GM21576 (cell line): ENCODE data around the gene BNC1.
"Not testable (repeated sequence)": the region's sequence is repeated elsewhere in the genome, so short reads cannot be mapped to it uniquely, and the experiment has no call there.

ENCODE experiments used
- ATAC-seq: cut with Tn5 transposase; IDR thresholded peaks from one replicate; pipeline ENCODE4 v1.9.1; 2021; ENCODE audit warnings: mild to moderate bottlenecking, moderate library complexity; ENCODE audit not compliant: unreplicated experiment

BNC1 gene

GRCh38 chr15:83295417-83295816 lies 11.0 kb upstream of the BNC1 start:
- no peak for ATAC-seq

GRCh38 chr15:83293201-83293600 lies 8.7 kb upstream of the BNC1 start:
- ATAC-seq = no peak

- no peak for ATAC-seq
Observed at GRCh38 chr15:83292317-83292716, 7.9 kb upstream of the BNC1 start.

- ATAC-seq = no peak
Observed at GRCh38 chr15:83290236-83290635, 5.8 kb upstream of the BNC1 start.

GRCh38 chr15:83289160-83289559 lies 4.7 kb upstream of the BNC1 start:
- ATAC-seq = no peak

GRCh38 chr15:83288381-83288801 lies 3.9 kb upstream of the BNC1 start:
- no peak for ATAC-seq

- no peak for ATAC-seq
Observed at GRCh38 chr15:83287541-83288027, 3.1 kb upstream of the BNC1 start.

GRCh38 chr15:83285979-83286553 lies 1.6 kb upstream of the BNC1 start:
- ATAC-seq = no peak

- ATAC-seq = no peak
Observed at GRCh38 chr15:83285284-83285978, 967 bp upstream of the BNC1 start.

GRCh38 chr15:83283813-83284558 lies 478 bp downstream of the BNC1 start:
- no peak for ATAC-seq

- ATAC-seq = no peak
Observed at GRCh38 chr15:83283138-83283812, 1.2 kb downstream of the BNC1 start.

- no peak for ATAC-seq
Observed at GRCh38 chr15:83282776-83283137, 1.7 kb downstream of the BNC1 start.

- ATAC-seq = no peak
Observed at GRCh38 chr15:83282141-83282540, 2.3 kb downstream of the BNC1 start.

GRCh38 chr15:83278191-83278590 lies 6.3 kb downstream of the BNC1 start:
- ATAC-seq = no peak

- no peak for ATAC-seq
Observed at GRCh38 chr15:83276661-83277060, 7.8 kb downstream of the BNC1 start.

- ATAC-seq = no peak
Observed at GRCh38 chr15:83275412-83275811, 9.1 kb downstream of the BNC1 start.

- no peak for ATAC-seq
Observed at GRCh38 chr15:83270176-83270575, 14.3 kb downstream of the BNC1 start.

GRCh38 chr15:83268147-83268546 lies 16.3 kb downstream of the BNC1 start:
- no peak for ATAC-seq

- no peak for ATAC-seq
Observed at GRCh38 chr15:83262594-83263315, 21.7 kb downstream of the BNC1 start.

GRCh38 chr15:83262181-83262580 lies 22.3 kb downstream of the BNC1 start:
- not testable (repeated sequence) for ATAC-seq

GRCh38 chr15:83250781-83251180 lies 33.7 kb downstream of the BNC1 start:
- ATAC-seq = no peak
